H9 (cell line): ENCODE measurements around the gene FOS. TPM values are rescaled to one million over a fixed set of nuclear protein-coding genes. Genes with fewer than 3 reads are reported as not detected.

ENCODE experiments used
- DNase-seq: peaks from one replicate; pipeline ENCODE4 v3.0.0-alpha.2; 2017
- H2AFZ ChIP-seq: one replicate; pipeline ENCODE4 v1.6.1; 2013; ENCODE audit warnings: mild to moderate bottlenecking, low read length, control low read depth, moderate library complexity
- H2AK5ac ChIP-seq: 2 replicates; pipeline ENCODE4 v1.6.1; 2013; ENCODE audit warnings: low read length, control low read depth, mixed read lengths; ENCODE audit not compliant: insufficient read length
- H2BK120ac ChIP-seq: one replicate; pipeline ENCODE4 v1.6.1; 2013; ENCODE audit warnings: low read depth, mild to moderate bottlenecking, low read length, control low read depth, inconsistent platforms; ENCODE audit not compliant: poor library complexity, severe bottlenecking
- H2BK12ac ChIP-seq: 2 replicates; pipeline ENCODE4 v1.6.1; 2013; ENCODE audit warnings: low read length, control low read depth, mixed read lengths, low read depth; ENCODE audit not compliant: insufficient read length
- H2BK15ac ChIP-seq: 2 replicates; pipeline ENCODE4 v1.6.1; 2013; ENCODE audit warnings: low read depth, low read length, control low read depth
- H2BK20ac ChIP-seq: one replicate; pipeline ENCODE4 v1.6.1; 2013; ENCODE audit warnings: low read depth, mild to moderate bottlenecking, low read length, control low read depth, inconsistent platforms; ENCODE audit not compliant: poor library complexity, severe bottlenecking
- H2BK5ac ChIP-seq: 2 replicates; pipeline ENCODE4 v1.6.1; 2013; ENCODE audit warnings: low read length, control low read depth, mixed read lengths; ENCODE audit not compliant: insufficient read length
- H3K14ac ChIP-seq: 2 replicates; pipeline ENCODE4 v1.6.1; 2013; ENCODE audit warnings: low read length, control low read depth; ENCODE audit not compliant: insufficient read depth
- H3K18ac ChIP-seq: 2 replicates; pipeline ENCODE4 v1.6.1; 2013; ENCODE audit warnings: low read depth, mild to moderate bottlenecking, mixed read lengths, low read length, control low read depth; ENCODE audit not compliant: insufficient read length
- H3K23ac ChIP-seq: 2 replicates; pipeline ENCODE4 v1.6.1; 2013; ENCODE audit warnings: low read length, control low read depth, mixed read lengths, low read depth; ENCODE audit not compliant: insufficient read length
- H3K23me2 ChIP-seq: 2 replicates; pipeline ENCODE4 v1.6.1; 2013; ENCODE audit warnings: low read depth, mild to moderate bottlenecking, mixed read lengths, low read length, control low read depth; ENCODE audit not compliant: insufficient read length, poor library complexity, severe bottlenecking
- H3K27ac ChIP-seq: 2 replicates; pipeline ENCODE4 v1.5.1; 2013; ENCODE audit warnings: low read length, control low read depth, mixed read lengths, low read depth; ENCODE audit not compliant: insufficient read length
- H3K27me3 ChIP-seq: 2 replicates; pipeline ENCODE4 v1.6.1; 2013; ENCODE audit warnings: low read length, control low read depth, inconsistent platforms; ENCODE audit not compliant: insufficient read depth
- H3K4ac ChIP-seq: 2 replicates; pipeline ENCODE4 v1.6.1; 2013; ENCODE audit warnings: low read depth, mild to moderate bottlenecking, control low read depth, inconsistent platforms, low read length, moderate library complexity
- H3K4me1 ChIP-seq: 2 replicates; pipeline ENCODE4 v1.6.1; 2013; ENCODE audit warnings: low read length, control low read depth, inconsistent platforms; ENCODE audit not compliant: insufficient read depth
- H3K4me2 ChIP-seq: 2 replicates; pipeline ENCODE4 v1.6.1; 2013; ENCODE audit warnings: low read length, control low read depth, mixed read lengths; ENCODE audit not compliant: insufficient read length, insufficient read depth
- H3K56ac ChIP-seq: 2 replicates; pipeline ENCODE4 v1.6.1; 2013; ENCODE audit warnings: low read depth, mild to moderate bottlenecking, mixed read lengths, low read length, control low read depth; ENCODE audit not compliant: insufficient read length
- H3K79me1 ChIP-seq: 2 replicates; pipeline ENCODE4 v1.6.1; 2013; ENCODE audit warnings: low read depth, mild to moderate bottlenecking, moderate library complexity, low read length, control low read depth, inconsistent platforms; ENCODE audit not compliant: insufficient read depth, poor library complexity, severe bottlenecking
- H3K79me2 ChIP-seq: 2 replicates; pipeline ENCODE4 v1.6.1; 2013; ENCODE audit warnings: low read length, control low read depth, inconsistent platforms; ENCODE audit not compliant: insufficient read depth
- H3K9ac ChIP-seq: 2 replicates; pipeline ENCODE4 v1.6.1; 2013; ENCODE audit warnings: low read length, control low read depth, mixed read lengths; ENCODE audit not compliant: insufficient read length; ENCODE audit errors: extremely low read depth
- H3K9me3 ChIP-seq: one replicate; pipeline ENCODE4 v1.6.1; 2013; ENCODE audit warnings: low read depth, low read length, inconsistent platforms; ENCODE audit not compliant: control insufficient read depth
- H3T11ph ChIP-seq: one replicate; pipeline ENCODE4 v1.6.1; 2013; ENCODE audit warnings: mild to moderate bottlenecking, low read length, control low read depth, inconsistent platforms
- H4K20me1 ChIP-seq: one replicate; pipeline ENCODE4 v1.6.1; 2013; ENCODE audit not compliant: control insufficient read depth, insufficient read length, insufficient read depth
- H4K5ac ChIP-seq: 2 replicates; pipeline ENCODE4 v1.6.1; 2013; ENCODE audit warnings: low read depth, mild to moderate bottlenecking, mixed read lengths, low read length, control low read depth; ENCODE audit not compliant: insufficient read length
- H4K8ac ChIP-seq: replicated peaks from 2 replicates; pipeline ENCODE4 v1.6.1; 2013; ENCODE audit warnings: low read length, control low read depth, mixed read lengths, low read depth; ENCODE audit not compliant: insufficient read length
- H4K91ac ChIP-seq: 2 replicates; pipeline ENCODE4 v1.6.1; 2013; ENCODE audit warnings: low read depth, mild to moderate bottlenecking, moderate library complexity, mixed read lengths, low read length, control low read depth; ENCODE audit not compliant: insufficient read length
- H3K27ac Mint-ChIP-seq, 3 experiments: 2 replicates in 2 of 3; 3 replicates in 1 of 3; pipeline ENCODE4 v1.8.0; 2020 to 2021; ENCODE audit warnings: mixed read lengths in 3 of 3, mild to moderate bottlenecking in 1 of 3, moderate library complexity in 1 of 3
- H3K27me3 Mint-ChIP-seq: 2 replicates; pipeline ENCODE4 v1.8.0; 2021; ENCODE audit warnings: low read depth, mild to moderate bottlenecking, moderate library complexity, mixed read lengths
- H3K36me3 Mint-ChIP-seq, 3 experiments: 2 replicates in 2 of 3; 3 replicates in 1 of 3; pipeline ENCODE4 v1.8.0; 2020 to 2021; ENCODE audit warnings: low read depth in 3 of 3, mixed read lengths in 3 of 3; ENCODE audit not compliant: insufficient read depth in 1 of 3
- H3K4me1 Mint-ChIP-seq, 2 experiments: 2 replicates each; pipeline ENCODE4 v1.8.0; 2020; ENCODE audit warnings: mixed read lengths in 2 of 2
- H3K4me3 Mint-ChIP-seq, 2 experiments: 2 replicates in 1 of 2; 3 replicates in 1 of 2; pipeline ENCODE4 v1.8.0; 2020 to 2021; ENCODE audit warnings: mild to moderate bottlenecking in 2 of 2, mixed read lengths in 2 of 2, moderate library complexity in 1 of 2
- H3K9me3 Mint-ChIP-seq, 2 experiments: 2 replicates in 1 of 2; 3 replicates in 1 of 2; pipeline ENCODE4 v1.8.0; 2020; ENCODE audit warnings: mild to moderate bottlenecking in 2 of 2, mixed read lengths in 2 of 2, moderate library complexity in 1 of 2
- CTCF ChIP-seq: fragments of 200-600 bp; sonication (generic); conservative IDR thresholded peaks from 3 replicates; pipeline ENCODE4 v1.8.0; 2021; ENCODE audit warnings: antibody characterized with exemption, mild to moderate bottlenecking
- WGBS: extraction: QIAGEN DNeasy Blood & Tissue Kit; methylation state at CpG from one replicate; pipeline ENCODE4 v1.1.7; 2013; ENCODE audit warnings: missing lambda C conversion rate, low lambda C conversion rate, mixed read lengths; ENCODE audit not compliant: insufficient read length; ENCODE audit errors: extremely low coverage; 5-methylcytosine and 5-hydroxymethylcytosine counted together
- total RNA-seq: library from RNA; stranded (reverse); gene quantifications from 2 replicates; pipeline ENCODE4 v1.2.1, GENCODE V29; 2021

Gene FOS
- total RNA-seq, 1 experiment from 2014 or later: 33.9 TPM

DNA sequence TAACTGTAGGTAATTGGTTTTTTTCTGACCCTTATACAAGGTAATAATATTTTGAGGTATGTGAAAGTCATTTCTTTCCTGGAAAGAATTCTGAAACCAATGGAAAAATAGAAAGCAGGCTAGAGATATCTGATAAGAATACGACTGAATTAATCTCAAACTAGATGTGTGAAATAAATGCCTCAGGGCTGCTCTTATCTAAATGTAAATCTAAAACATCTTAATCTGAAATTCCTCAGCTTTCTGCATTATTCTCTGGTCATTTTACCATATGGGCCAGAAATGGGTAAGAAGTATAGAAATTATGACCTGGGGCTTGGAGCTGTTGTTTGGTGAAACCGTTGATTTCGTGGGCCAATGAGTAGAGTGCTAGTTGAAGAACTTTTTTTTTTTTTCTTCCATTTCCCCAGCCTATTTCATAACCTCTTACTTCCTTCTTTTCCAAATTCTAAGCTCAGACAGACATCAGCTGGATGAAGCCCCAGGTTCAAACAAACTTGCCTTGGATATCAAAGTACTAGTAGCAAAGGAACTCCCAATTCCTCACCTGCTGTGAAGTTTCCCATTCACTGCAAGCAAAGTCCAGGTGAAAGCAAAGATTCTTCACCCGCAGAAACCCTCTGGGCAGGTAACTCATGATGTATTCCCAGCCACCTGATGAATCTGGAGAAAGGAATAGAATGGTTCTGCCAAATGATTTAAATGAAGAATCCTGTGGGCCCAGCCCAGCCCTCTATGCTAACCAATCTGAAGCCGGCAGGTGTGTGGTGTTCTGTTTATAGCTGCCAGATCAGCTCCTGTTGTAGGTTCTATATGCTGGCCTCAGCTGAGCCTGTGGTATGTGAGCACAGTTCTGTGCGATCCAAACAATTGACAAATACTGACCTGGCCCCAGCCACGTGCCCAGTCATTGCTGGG is 9.7 kb upstream of the FOS start:
- Histone ChIP-seq H3K23ac (no peak overlapping the region), H4K91ac (no peak overlapping the region), H3K4me1 (no peaks in the 10 kb centered on the region), H3K79me2 (no peaks in the 10 kb centered on the region), H2BK5ac (no peak overlapping the region), H3T11ph (no peak overlapping the region), H2BK15ac (no peak overlapping the region), H2BK20ac (no peak overlapping the region), H3K27me3 (no peaks in the 10 kb centered on the region), H2BK120ac (no peak overlapping the region), H3K27ac (no peak overlapping the region), H2BK12ac (peak overlapping the region; percentile 67), H3K18ac (peak overlapping the region; percentile 78), H4K8ac (no peak overlapping the region), H4K20me1 (no peaks in the 10 kb centered on the region), H3K9me3 (no peaks in the 10 kb centered on the region), H3K14ac (no peak overlapping the region), H3K4me2 (no peak overlapping the region), H3K79me1 (no peaks in the 10 kb centered on the region), H4K5ac (no peak overlapping the region), H3K9ac (no peak overlapping the region), H2AFZ (no peak overlapping the region), H2AK5ac (no peak overlapping the region), H3K56ac (no peak overlapping the region), H3K23me2 (no peaks in the 10 kb centered on the region), H3K4ac (no peak overlapping the region)
- H3K9me3 Mint-ChIP-seq: no peaks in the 10 kb centered on the region
- WGBS: no CpG with 5 or more reads among the region's 7 CpGs
- peaks cover 22% of the 10 kb centered on the region for H3K27me3 Mint-ChIP-seq
- peak; percentile 60 for DNase-seq
- H3K27ac Mint-ChIP-seq: peak overlapping the region in 1 of 3 experiments; percentile 56; a peak in 2 of 7 replicates
- peaks cover 19 to 22% of the 10 kb centered on the region in 2 experiments for H3K4me1 Mint-ChIP-seq
- no peaks in the 10 kb centered on the region for H3K36me3 Mint-ChIP-seq
- H3K4me3 Mint-ChIP-seq: no peak overlapping the region
- no peak for TF ChIP-seq CTCF
